CD4-positive, alpha-beta T cell treated with Interferon alpha-2 for 1 hour (primary cell): ENCODE measurements around the gene NOTCH2.

Source experiments
- DNase-seq, 2 donors: peaks; one replicate each; pipeline ENCODE4 v3.0.0-alpha.2; 2020 to 2022

Gene NOTCH2

GRCh38 chr1:119937198-119937597, 132.3 kb downstream of the NOTCH2 start:
- DNase-seq = no peak

- DNase-seq = no peak
These were observed 133.5 kb downstream of the NOTCH2 start for GRCh38 chr1:119935915-119936314.

GRCh38 chr1:119935373-119935772, 134.1 kb downstream of the NOTCH2 start:
- no peak for DNase-seq

GRCh38 chr1:119933397-119933796, 136.1 kb downstream of the NOTCH2 start:
- no peak for DNase-seq

- no peak for DNase-seq
These were observed 139.7 kb downstream of the NOTCH2 start for GRCh38 chr1:119929643-119930315.

- no peak for DNase-seq
These were observed 142.9 kb downstream of the NOTCH2 start for GRCh38 chr1:119926553-119926952.

- DNase-seq = no peak
These were observed 144.2 kb downstream of the NOTCH2 start for GRCh38 chr1:119924948-119925898.

GRCh38 chr1:119920104-119920968, 149.1 kb downstream of the NOTCH2 start:
- no peak for DNase-seq

GRCh38 chr1:119919241-119919640, 150.2 kb downstream of the NOTCH2 start:
- DNase-seq = no peak

GRCh38 chr1:119918301-119918700, 151.2 kb downstream of the NOTCH2 start:
- DNase-seq = no peak

GRCh38 chr1:119917304-119918055, 152.0 kb downstream of the NOTCH2 start:
- DNase-seq = no peak

- DNase-seq = no peak
These were observed 153.9 kb downstream of the NOTCH2 start for GRCh38 chr1:119915517-119915916.

GRCh38 chr1:119914071-119914470, 155.4 kb downstream of the NOTCH2 start:
- no peak for DNase-seq

GRCh38 chr1:119912963-119913362, 156.5 kb downstream of the NOTCH2 start:
- DNase-seq = no peak

GRCh38 chr1:119911775-119912174, 157.7 kb downstream of the NOTCH2 start:
- DNase-seq = no peak

- no peak for DNase-seq
These were observed 158.8 kb downstream of the NOTCH2 start for GRCh38 chr1:119910618-119911017.

GRCh38 chr1:119909890-119910596, 159.4 kb downstream of the NOTCH2 start:
- DNase-seq = no peak

- no peak for DNase-seq
These were observed 160.8 kb downstream of the NOTCH2 start for GRCh38 chr1:119908661-119909060.

- no peak for DNase-seq
These were observed 162.4 kb downstream of the NOTCH2 start for GRCh38 chr1:119906927-119907652.

GRCh38 chr1:119903443-119903835, 166.0 kb downstream of the NOTCH2 start:
- DNase-seq = no peak
